Activated CD8-positive, alpha-beta memory T cell treated with anti-CD3 and anti-CD28 coated beads, Interleukin-2, amount 50 U/mL, for 24 hours (primary cell): ENCODE data around the gene AFF1.
A peak's percentile ranks its signal among the peaks of the same experiment; 100 is the strongest.

Experiments used
- DNase-seq: peaks from one replicate; pipeline ENCODE4 v3.0.0-alpha.2; 2020; ENCODE audit errors: extremely low read depth

AFF1 gene, protein sequence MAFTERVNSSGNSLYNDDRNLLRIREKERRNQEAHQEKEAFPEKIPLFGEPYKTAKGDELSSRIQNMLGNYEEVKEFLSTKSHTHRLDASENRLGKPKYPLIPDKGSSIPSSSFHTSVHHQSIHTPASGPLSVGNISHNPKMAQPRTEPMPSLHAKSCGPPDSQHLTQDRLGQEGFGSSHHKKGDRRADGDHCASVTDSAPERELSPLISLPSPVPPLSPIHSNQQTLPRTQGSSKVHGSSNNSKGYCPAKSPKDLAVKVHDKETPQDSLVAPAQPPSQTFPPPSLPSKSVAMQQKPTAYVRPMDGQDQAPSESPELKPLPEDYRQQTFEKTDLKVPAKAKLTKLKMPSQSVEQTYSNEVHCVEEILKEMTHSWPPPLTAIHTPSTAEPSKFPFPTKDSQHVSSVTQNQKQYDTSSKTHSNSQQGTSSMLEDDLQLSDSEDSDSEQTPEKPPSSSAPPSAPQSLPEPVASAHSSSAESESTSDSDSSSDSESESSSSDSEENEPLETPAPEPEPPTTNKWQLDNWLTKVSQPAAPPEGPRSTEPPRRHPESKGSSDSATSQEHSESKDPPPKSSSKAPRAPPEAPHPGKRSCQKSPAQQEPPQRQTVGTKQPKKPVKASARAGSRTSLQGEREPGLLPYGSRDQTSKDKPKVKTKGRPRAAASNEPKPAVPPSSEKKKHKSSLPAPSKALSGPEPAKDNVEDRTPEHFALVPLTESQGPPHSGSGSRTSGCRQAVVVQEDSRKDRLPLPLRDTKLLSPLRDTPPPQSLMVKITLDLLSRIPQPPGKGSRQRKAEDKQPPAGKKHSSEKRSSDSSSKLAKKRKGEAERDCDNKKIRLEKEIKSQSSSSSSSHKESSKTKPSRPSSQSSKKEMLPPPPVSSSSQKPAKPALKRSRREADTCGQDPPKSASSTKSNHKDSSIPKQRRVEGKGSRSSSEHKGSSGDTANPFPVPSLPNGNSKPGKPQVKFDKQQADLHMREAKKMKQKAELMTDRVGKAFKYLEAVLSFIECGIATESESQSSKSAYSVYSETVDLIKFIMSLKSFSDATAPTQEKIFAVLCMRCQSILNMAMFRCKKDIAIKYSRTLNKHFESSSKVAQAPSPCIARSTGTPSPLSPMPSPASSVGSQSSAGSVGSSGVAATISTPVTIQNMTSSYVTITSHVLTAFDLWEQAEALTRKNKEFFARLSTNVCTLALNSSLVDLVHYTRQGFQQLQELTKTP

DNA sequence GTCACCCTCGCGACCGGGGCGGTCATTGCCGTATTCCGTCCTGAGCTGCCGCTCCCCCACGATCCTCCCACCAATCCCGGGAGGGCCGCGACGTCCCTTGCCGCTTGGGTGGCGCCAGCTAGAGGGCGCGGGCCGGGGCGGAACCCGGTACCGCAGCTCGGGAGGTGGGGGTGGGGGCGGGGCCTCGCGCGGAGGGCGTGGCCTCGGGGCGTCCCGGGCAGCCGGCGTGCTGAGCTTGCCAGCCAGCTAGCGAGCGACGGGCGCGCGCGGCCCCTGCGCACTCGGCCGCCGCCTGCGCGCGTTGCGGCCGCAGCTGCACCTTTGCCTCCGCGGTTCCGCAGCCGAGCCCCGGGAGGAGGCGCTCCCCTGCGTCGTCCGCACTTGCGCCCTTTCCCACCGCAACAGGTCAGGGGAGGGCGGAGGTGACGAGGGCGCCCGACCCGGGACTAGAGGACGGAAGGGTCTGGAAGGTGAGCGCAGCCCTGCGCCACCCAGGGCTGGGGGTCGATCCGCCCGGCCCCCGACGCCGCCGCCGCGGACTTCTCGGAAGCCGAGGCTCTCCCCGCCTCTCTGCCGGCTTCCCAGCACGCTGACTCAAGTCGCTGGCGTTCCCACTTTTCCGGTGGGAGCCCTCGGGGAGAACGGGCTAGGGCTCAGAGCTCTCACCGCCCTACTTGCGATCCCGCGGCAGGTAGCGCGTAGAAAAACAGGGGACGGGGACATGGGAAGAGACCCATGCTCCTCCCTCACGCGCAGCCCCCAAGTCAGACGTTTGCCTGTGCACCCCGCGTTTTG, at the start of gene AFF1:
AFF1 (plus strand) TSS at position 241 of the 795 bp plus-strand sequence. CDS start 13,523 bp downstream, outside the sequence.
- peak; percentile 64 for DNase-seq

DNA sequence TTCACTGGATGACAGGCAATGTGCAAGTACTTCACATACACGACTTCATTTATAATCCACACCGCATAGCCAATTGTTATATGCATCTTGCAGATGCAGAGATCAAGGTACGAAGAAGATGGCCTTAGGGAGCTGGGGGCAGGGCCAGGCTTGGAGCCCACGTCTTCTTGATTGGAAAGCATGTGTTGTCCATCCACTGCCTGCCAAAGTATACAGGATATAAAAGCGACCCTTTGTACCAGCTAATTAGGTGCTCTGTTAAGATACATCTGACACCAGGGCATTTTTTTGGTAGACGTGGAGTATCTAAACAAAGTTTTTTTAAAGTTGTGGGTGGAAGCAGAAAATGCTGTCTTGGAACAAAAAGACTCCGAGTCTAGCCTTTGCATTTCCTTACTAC, 44.0 kb upstream of the AFF1 start:
- no peak for DNase-seq

DNA sequence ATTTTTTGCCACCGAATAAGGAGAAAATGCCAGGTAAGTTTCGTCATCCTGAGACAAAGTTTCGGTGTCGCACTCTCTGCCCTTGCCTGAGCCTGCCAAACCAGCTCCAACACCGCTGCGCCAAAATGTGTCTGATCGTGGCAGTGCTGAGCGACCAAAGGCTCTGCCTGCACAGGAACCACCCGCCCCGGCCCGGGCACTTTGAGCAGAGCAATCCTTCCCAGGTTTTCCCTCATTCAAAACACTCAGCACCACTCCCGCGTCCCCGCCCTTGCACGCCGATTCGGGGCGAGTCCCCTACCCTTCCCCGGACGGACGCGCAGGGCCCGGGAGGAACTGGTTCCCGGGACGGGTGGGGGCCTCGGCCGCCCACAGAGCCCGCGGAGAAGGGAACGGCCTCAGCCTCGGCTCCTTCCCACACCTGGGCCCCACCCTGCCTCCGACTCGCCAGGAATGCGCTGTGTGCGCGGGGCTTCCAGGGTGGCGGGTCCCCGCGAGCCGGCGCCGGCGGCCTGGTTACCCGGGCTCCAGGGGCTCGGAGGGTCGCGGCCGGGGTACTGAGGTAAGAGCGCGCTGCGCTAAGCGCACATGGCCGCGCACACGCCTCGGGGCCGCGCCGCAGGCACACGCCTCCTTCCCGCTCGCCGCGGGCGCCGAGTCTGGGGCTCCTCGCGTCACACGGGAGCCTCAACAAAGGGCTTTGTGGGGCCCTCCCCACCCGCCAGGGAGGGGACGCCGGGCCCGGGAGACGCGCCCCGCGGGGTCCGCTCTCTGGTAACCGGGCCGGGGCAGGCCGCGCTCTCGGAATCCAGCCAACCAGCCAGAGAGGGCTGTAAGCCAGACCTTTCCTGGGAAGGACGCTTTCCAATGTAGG, 42.8 kb upstream of the AFF1 start, which contains the start of gene C4orf36:
C4orf36 (minus strand) TSS at position 661 of the 874 bp plus-strand sequence. CDS start 902 bp downstream, outside the sequence.
- DNase-seq, result no peak

DNA sequence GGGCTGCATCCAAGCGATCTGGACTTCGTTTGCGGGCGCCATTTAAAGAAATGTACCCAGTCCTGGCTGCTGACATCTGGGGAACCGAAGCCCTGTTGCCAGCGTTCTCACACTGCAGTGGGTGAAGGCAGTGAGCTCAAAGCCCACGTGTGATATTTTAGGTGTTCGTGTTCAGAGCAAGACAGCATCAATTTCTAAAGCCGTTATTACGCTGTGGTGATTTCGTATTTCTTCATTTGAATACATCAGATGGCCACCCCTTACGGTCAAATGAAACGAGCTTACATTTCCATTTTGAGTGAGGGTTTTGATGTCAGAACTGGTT, 42.2 kb upstream of the AFF1 start:
- DNase-seq, result no peak

DNA sequence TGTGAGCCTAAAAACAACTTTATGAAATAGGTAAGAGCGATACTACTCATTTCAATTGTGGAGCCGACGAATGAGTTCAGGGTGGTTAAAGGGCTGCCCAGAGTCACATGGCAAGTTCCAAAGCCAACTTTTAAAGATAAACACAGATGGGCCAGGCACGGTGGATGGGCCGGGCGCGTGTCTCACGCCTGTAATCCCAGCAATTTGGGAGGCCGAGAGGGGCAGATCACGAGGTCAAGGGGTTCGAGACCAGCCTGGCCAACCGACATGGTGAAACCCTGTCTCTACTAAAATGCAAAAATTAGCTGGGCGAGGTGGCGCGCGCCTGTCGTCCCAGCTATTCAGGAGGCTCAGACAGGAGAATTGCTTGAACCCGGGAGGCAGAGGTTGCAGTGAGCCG, 41.7 kb upstream of the AFF1 start:
- no peak for DNase-seq

DNA sequence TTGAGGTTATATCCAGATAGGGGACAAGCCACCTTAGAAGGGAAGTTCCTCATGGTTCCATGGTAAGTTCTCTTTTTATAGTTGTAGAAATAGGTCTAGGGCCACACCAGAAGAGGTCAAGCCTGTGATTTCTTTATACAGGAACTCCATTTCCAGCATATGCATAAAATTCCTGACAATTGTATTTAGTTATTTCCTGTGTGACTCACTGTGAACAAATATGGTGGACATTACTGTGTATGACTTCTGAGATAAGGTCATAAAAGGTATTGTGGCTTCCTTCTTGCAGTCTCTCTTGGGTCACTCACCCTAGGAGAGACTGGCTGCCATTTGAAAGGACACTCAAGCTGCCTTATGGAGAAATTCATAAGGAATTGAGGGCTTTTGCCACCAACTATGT, 40.4 kb upstream of the AFF1 start:
- no peak for DNase-seq

DNA sequence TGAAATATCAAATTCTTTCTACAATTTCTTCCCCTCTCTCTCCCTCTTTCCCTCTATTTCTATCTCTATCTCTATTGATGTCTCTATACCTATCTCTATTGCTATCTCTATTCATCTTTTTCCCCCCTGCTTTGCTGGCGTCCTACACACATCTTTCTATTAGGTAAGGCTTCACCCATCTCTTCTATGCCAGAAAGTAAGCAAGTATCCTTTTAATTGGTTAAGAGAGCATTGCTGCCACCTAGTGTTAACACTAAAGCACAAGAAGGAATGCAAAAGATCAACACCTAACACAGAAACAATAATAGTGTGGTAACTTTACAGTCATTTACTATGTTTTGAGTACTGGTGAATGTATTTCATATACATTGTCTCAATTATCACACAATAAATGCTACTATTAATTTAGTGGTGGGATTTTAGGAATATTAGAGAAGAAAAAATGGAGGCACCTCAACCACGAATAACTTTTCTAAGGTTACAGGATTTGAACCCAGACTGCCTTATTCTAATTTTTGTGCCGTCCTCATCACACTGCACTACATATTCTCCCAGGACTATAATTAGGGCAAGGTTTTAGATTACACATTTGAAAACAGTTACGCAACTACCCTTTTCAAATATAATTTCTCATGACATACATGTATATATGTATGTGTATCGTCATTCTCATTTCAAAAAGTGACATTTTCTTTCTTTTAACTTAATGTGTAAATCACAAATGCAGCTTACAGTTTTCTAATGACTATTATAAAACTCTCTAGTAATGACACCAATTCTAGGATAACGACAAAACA, 38.9 kb upstream of the AFF1 start:
- DNase-seq, result no peak

DNA sequence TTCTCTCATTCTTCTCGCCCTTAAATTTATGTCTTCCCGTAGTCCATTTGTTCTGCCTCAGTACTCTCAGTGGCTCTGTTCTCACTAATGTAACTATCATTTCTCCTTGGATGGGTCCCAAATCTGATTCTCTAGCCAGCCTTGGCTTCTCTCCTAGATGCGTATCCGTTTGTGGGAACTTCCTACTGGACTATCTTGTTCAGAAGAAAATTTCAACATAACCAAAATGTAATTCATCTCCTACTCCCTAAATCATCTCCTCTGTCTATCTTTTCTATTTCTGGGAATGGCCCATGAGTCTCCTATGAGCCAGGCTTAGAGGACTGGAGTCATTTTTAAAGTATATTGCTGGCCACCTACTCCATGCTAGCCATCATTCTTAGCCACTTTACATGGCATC, 38.2 kb upstream of the AFF1 start:
- no peak for DNase-seq

DNA sequence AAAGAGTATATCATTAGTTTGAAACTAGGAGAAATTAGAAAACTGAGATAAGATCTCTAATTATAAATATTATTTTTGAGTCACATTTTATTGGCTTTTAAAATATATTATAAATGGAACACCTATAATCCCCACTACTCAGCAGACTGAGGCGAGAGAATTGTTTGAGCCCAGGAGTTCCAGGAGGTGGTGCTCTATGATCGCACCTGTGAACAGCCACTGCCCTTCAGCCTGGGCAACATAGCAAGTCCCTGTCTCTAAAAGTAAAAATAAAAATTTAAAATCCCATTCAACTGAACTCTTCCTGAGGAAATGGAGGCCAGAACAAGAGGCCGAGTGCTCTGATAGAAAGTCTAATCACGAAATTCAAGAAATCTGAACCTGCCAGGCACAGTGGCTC, 36.2 kb upstream of the AFF1 start:
- no peak for DNase-seq

DNA sequence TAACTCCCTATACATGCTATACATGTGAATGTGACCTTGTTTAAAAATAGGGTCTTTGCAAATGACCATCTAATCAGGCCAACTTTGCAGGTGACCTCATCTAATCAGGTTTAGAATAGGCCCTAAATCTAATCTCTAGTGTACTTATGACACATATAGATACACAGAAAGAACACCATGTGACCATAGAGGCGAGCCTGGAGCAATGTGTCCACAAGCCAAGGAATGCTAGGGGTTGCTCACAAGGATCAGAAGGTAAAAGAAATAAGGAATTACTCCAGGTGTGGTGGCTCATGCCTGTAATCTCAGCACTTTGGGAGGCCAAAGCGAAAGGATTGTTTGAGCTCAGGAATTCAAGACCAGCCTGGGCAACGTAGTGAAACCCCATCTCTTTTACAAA, 32.9 kb upstream of the AFF1 start:
- DNase-seq, result no peak

DNA sequence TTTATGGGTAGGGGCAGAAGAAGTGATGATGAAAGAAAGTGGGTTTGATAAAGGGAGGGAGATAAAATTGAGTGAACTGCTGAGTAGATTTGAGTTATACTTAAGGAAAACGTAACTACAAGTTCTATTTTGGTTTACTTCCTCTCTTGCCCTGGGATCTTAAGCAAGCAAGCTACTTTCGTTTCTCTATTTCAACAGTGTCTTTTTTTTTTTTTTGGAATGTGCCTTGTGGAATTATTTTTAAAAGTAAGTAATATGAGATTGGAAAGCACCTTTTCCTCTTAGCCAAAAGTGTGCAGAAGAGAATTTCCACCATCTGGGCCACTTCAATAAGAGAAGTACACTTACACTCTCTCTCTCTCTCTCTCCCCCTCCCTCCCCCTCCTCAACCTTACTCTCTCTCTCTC, 26.6 kb upstream of the AFF1 start:
- no peak for DNase-seq

DNA sequence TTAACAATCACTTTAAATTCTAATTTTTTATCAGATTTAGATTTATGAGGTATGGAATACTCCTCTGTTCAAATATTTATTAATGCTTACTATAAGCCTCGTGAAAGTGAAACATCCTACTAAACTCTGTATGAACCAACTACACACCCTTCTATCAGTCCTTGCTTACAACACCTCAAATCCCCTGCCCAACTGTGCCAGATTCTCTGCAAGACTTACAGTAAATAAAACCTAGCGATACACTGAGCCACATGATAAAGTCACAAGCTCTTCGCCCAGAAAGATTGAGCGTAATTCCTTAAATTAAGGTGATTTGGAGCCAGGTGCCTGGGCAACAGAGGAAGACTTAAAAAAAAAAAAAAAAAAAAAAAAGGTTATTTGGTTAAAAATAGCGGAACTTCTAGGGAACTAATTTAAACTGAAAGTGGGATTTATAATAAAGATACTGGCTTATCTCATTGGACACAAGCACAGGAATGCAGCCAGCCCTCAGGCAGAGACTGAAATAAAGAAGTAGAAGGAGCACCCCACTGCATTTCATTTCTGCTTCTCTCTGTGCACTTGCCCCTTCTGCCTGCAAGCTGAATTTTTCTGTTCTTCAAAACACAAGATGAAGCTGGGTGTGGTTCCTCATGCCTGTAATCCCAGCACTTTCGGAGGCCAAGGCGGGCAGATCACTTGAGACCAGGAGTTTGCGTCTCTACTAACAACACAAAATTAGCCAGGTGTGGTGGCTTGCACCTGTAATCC, 25.1 kb upstream of the AFF1 start:
- no peak for DNase-seq

DNA sequence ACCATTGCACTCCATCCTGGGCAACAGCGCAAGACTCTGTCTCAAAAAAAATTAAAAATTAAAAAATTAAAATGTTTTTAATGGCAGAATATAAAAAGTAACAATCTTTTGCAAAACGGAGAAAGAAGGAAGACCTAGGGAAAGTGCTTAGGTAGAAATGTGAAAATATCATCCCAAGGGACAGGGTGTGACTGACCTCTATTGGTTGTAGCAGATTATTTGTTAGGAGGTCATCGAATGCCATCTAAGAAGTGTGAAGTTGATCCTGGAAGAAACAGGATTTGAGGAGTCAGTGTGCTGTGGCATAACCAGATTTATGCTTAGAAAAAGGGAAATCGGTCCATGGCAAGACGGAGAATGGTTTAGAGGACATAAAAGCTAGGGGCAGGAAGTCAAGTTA, 24.4 kb upstream of the AFF1 start:
- no peak for DNase-seq

DNA sequence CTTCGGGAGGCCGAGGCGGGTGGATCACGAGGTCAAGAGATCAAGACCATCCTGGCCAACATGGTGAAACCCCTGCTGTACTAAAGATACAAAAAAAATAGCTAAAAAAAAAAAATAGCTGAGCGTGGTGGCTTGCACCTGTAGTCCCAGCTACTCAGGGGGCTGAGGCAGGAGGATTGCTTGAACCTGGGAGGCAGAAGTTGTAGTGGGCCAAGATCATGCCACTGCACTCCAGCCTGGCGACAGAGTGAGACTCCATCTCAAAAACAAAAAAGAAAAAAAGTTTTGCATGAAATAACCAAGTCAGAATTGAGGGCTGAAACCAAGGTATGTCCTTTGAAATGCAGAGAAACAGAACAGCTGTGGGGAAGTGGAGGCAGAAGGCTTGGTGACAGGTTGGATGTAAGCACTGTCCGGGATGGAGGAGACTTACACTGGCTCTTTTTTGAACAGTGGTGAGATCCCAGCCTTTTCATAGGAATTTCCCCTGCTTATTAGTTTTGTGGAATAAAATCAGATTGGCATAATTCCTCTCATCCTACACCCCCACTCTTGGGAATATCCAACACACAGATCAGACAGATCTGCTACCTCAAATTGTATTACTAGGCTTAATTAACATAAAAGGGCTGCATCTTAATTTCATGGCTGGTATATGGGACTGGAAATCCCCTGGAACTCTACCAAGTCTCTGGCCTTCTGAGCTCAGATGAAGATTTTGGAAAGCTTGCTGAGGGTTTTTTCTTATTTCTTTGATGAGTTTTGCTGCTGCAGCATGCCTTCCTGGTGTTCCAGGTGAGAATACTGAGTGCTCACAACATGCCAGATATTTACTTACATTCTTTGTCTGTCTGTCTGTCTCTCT, 23.8 kb upstream of the AFF1 start:
- no peak for DNase-seq

DNA sequence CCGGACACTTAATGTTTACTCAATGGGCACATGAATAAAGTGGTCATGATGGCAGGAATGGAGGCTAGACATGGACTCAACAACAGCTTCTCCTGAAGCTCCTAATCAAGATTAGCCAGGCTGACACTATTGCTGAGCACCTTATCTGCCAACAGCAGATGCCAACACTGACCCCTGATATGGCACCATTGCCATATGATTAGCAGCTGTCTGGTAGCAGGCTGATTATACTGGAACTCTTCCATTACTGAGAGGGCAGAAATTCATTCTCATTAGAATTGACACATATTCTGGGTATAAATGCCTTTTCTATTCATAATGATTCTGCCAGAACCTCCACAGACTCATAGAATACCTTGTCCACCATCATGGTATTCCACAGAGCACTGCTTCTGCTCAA, 18.4 kb upstream of the AFF1 start:
- no peak for DNase-seq

DNA sequence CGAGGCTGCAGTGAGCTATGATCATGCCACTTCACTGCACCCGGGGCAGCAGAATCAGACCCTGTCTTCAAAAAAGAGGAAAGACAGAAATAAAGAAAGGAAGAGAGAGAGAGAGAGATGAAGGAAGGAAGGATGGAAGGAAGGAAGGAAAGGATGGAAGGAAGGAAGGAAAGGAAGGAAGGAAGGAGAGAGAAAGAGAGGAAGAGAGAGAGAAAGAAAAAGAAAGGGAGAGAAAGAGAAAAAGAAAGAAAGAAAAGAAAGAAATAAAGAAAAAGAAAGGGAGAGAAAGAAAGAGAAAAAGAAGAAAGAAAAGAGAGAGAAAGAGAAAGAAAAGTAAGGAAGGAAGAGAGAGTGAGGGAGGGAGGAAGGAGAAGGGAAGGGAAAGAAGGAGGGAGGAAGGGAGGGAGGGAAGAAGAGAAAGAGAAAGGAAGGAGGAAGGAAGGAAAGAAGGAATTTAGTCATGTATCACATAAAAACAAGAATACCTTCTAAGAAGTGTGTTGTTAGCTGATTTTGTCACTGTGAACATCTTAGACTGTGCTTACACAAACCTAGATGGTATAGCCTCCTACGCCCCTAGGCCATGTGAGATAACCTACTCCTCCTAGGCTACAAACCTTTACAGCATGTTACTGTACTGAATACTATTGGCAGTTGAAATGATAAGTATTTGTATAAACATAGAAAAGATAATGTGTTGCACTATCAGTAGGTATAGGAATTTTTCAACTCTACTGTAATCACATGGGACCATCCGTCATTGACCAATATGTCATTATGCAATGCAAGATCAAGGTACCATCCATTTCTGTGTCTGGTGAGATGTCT, 17.4 kb upstream of the AFF1 start:
- DNase-seq, result no peak

DNA sequence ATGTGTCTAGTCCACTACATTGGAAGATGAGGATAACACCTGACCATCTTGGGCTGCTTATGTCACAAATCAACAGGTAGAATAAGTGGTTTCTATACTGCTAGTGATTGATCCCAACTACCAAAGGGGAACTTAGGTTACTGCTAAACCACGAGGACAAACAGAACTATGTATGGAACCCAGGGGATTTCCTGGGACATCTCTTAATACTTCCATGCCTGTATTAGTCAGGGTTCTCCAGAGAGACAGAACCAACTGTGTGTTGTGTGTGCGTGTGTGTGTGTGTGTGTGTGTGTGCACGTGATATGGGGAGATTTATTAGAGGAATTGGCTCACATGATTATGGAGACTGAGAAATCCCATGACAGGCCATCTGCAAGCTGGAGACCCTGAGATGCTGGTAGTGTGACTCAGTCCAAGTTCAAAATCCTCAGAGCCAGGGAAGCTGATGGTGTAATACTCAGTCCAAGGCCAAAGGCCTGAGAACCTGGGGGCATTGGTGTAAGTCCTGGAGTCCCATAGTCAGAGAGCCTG, 16.2 kb upstream of the AFF1 start:
- DNase-seq, result no peak
